ENCODE results near the gene RAB23. TPM values are rescaled to one million over a fixed set of nuclear protein-coding genes. Genes with fewer than 3 reads are reported as not detected.

The RAB23 gene
- total RNA-seq, 1 donor from 2014 or later: 15.3 TPM

DNA sequence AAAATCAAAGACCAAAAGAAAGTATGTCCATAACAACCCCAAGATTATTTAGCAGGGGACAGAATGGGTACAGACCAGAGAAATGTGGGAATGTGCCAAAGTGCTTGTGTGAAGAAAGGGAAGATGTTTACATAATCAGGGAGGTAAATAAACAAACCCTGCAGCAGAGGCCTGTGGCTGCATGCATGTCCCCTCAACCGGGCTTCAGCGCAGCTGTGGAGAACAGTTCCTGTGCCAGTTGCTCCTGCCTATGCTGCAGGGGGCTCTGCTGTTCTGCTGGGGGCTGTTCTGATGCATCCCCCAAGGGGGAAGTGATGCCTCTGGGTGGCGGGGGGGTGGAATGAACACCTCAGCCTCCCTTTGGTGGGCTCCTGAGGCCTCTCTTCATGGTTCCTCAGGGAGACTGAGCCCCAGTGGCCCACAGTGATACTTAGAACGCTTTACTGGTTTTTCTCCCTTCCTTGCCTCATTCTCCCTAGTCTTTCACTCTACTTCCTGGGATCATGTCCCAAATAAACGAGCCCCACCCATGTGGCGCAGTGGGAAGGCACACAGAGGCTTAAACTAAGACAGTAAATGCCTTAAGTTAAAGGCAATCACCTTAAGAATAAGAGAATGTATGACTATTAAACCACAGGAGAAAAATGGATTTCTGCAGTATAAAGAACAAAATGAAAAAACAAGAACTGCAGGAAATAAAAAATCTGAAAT, 23.0 kb downstream of the RAB23 start:
- no peak for DNase-seq (ENCODE audit: low spot score, unreplicated experiment)
- Mint-ChIP-seq H3K4me1 (ENCODE audit: low read depth) (peaks cover 22% of the 10 kb centered on the region), H3K27ac (no peak overlapping the region), H3K9me3 (ENCODE audit: low read depth) (no peaks in the 10 kb centered on the region), H3K36me3 (ENCODE audit: insufficient read depth) (peaks cover 5% of the 10 kb centered on the region), H3K27me3 (no peaks in the 10 kb centered on the region), H3K4me3 (ENCODE audit: low read depth) (no peak overlapping the region)
- TF ChIP-seq, protein P1, sequence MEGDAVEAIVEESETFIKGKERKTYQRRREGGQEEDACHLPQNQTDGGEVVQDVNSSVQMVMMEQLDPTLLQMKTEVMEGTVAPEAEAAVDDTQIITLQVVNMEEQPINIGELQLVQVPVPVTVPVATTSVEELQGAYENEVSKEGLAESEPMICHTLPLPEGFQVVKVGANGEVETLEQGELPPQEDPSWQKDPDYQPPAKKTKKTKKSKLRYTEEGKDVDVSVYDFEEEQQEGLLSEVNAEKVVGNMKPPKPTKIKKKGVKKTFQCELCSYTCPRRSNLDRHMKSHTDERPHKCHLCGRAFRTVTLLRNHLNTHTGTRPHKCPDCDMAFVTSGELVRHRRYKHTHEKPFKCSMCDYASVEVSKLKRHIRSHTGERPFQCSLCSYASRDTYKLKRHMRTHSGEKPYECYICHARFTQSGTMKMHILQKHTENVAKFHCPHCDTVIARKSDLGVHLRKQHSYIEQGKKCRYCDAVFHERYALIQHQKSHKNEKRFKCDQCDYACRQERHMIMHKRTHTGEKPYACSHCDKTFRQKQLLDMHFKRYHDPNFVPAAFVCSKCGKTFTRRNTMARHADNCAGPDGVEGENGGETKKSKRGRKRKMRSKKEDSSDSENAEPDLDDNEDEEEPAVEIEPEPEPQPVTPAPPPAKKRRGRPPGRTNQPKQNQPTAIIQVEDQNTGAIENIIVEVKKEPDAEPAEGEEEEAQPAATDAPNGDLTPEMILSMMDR (IDR thresholded peaks at IDR 0.05; ENCODE audit: unreplicated experiment): no peak

DNA sequence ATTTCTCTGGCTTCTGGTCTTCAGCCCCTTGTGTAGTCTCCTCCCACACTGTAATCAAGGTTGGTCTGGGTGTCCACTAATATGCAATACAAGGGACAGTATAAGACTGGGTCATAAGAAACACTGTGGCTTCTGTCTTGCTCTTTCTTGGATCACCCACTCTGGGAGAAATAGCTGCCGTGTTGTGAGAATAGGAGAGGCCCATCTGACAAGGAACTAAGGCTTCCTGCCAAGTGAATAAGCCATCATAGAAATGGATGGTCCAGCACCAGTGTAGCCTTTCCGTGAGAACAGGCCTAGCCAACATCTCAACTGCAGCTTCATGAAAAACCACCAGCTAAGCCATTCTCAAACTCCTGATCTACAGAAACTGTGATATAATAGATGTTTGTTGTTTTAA, 26.6 kb downstream of the RAB23 start:
- H3K36me3 Mint-ChIP-seq (ENCODE audit: insufficient read depth): peaks cover 8% of the 10 kb centered on the region
- H3K4me3 Mint-ChIP-seq (ENCODE audit: low read depth): no peak overlapping the region

DNA sequence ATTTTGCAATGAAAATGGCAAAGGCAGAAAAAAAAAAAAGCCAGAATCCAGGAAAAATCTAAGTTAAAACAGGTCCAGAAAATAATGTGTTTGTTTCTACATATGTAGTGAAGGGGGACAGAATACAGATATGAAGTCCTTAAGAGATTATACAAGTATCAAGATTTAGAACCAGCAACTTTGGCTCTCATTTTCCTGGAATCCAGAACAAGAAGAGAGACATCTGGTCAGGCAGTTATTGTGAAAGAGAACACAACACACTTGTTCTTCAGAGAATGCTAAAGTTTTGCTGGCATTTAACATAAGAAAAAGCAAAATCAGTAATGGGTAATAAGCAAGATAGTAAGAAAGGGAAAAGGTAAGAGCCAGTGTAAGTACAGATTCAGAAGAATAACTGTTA, 28.9 kb downstream of the RAB23 start:
- H3K27me3 Mint-ChIP-seq: no peaks in the 10 kb centered on the region
- peaks cover 10% of the 10 kb centered on the region for H3K36me3 Mint-ChIP-seq (ENCODE audit: insufficient read depth)
- no peak overlapping the region for H3K4me3 Mint-ChIP-seq (ENCODE audit: low read depth)
- peaks cover 5% of the 10 kb centered on the region for H3K4me1 Mint-ChIP-seq (ENCODE audit: low read depth)
- no peaks in the 10 kb centered on the region for H3K9me3 Mint-ChIP-seq (ENCODE audit: low read depth)
- no peak overlapping the region for H3K27ac Mint-ChIP-seq
- no peak for DNase-seq (ENCODE audit: low spot score, unreplicated experiment)
- TF ChIP-seq, protein P1 (IDR thresholded peaks at IDR 0.05; ENCODE audit: unreplicated experiment): no peak

More for the DNA sequence above, 26.6 kb downstream of the RAB23 start:
- no peaks in the 10 kb centered on the region for H3K27me3 Mint-ChIP-seq
- DNase-seq (ENCODE audit: low spot score, unreplicated experiment): no peak
- no peak overlapping the region for H3K27ac Mint-ChIP-seq
- peaks cover 15% of the 10 kb centered on the region for H3K4me1 Mint-ChIP-seq (ENCODE audit: low read depth)
- TF ChIP-seq, protein P1 (IDR thresholded peaks at IDR 0.05; ENCODE audit: unreplicated experiment): no peak
- H3K9me3 Mint-ChIP-seq (ENCODE audit: low read depth): no peaks in the 10 kb centered on the region

DNA sequence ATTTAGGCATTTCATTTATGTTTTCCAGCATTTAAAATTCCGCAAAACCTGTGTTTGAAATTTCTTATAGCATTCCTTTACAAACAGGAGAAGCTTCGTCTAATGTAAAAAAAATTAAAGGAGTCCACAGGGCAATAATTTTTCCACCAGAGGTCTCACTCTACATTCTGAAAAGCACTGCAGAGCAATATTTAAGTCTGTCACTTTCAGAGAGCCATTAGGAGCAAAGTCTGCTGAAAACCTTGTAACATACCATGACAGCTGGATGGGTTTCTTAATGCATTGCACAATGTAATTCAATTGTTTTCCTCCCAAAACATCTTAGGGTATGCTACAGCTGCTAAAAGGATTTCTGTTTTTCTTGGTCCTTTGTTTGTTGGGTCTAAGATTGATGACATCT, 32.0 kb downstream of the RAB23 start:
- Mint-ChIP-seq H3K9me3 (ENCODE audit: low read depth) (no peaks in the 10 kb centered on the region), H3K27me3 (no peaks in the 10 kb centered on the region), H3K4me3 (ENCODE audit: low read depth) (no peak overlapping the region), H3K36me3 (ENCODE audit: insufficient read depth) (peaks cover 12% of the 10 kb centered on the region), H3K27ac (no peak overlapping the region), H3K4me1 (ENCODE audit: low read depth) (no peaks in the 10 kb centered on the region)
- TF ChIP-seq, protein P1 (IDR thresholded peaks at IDR 0.05; ENCODE audit: unreplicated experiment): no peak
- no peak for DNase-seq (ENCODE audit: low spot score, unreplicated experiment)

DNA sequence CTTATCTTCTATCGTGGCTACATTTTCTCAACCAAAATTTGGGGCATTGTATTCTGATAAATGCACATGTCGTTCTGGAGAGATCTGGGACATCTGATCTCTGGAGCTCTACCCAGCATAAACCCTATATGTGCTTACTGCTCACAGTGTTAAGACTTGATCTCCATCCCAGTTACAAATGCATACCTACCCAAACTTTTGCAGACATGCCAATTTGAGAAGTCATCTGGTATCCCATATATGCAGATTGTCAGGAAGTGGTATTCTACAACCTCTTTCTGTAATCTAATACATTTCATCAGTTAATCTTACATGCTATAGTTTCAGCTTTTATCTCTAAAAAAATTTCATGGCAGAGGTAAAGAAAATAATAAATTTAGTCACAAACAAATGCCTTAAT, 38.8 kb downstream of the RAB23 start:
- Mint-ChIP-seq H3K9me3 (ENCODE audit: low read depth) (no peaks in the 10 kb centered on the region), H3K4me3 (ENCODE audit: low read depth) (no peak overlapping the region), H3K27me3 (no peaks in the 10 kb centered on the region), H3K4me1 (ENCODE audit: low read depth) (no peaks in the 10 kb centered on the region), H3K27ac (no peak overlapping the region), H3K36me3 (ENCODE audit: insufficient read depth) (peaks cover 17% of the 10 kb centered on the region)
- no peak for DNase-seq (ENCODE audit: low spot score, unreplicated experiment)
- TF ChIP-seq, protein P1 (IDR thresholded peaks at IDR 0.05; ENCODE audit: unreplicated experiment): no peak
